Tibial nerve (tissue), 3 donors: Measurements from ENCODE around the gene ACP2.

Experiments
- CTCF ChIP-seq, 5 experiments: fragments of 200-600 bp in 3 of 5; fragments of 450-650 bp in 2 of 5; sonication (generic) in 3 of 5; IDR thresholded peaks; one replicate each; pipeline ENCODE4 v1.5.1; 2016 to 2019; ENCODE audit warnings: antibody characterized with exemption in 5 of 5, mild to moderate bottlenecking in 3 of 5, moderate library complexity in 2 of 5
- POLR2A ChIP-seq, 2 donors: fragments of 450-650 bp; IDR thresholded peaks; one replicate each; pipeline ENCODE4 v1.6.1; 2017; ENCODE audit warnings: antibody characterized with exemption in 2 of 2, mild to moderate bottlenecking in 2 of 2, moderate library complexity in 2 of 2

GRCh38 chr11:47259232-47259977, 10.8 kb upstream of the ACP2 start:
- peak; percentile 48 to 78 (median 61) for TF ChIP-seq CTCF (IDR thresholded peaks at IDR 0.05)
- TF ChIP-seq POLR2A (IDR thresholded peaks at IDR 0.05), result no peak
